HUDEP-2 (cell line): Measurements from ENCODE around the gene ANKRD55.
A peak's percentile ranks its signal among the peaks of the same experiment; 100 is the strongest.
"Not testable (repeated sequence)": the region's sequence is repeated elsewhere in the genome, so short reads cannot be mapped to it uniquely, and the experiment has no call there.

Source experiments
- DNase-seq, 76 experiments: peaks; one replicate each; lab custom pipeline; 2025; ENCODE audit not compliant: unreplicated experiment in 76 of 76; lab: John Stamatoyannopoulos, UW

ANKRD55 gene

GRCh38 chr5:56255502-56255901 is 22.4 kb upstream of the ANKRD55 start:
- no peak for DNase-seq

GRCh38 chr5:56253924-56254323 is 20.8 kb upstream of the ANKRD55 start:
- no peak for DNase-seq

GRCh38 chr5:56253126-56253525 is 20.0 kb upstream of the ANKRD55 start:
- DNase-seq = no peak

GRCh38 chr5:56251918-56252553 is 18.9 kb upstream of the ANKRD55 start:
- DNase-seq = peak in 31 of 76 experiments; percentile 6 to 73 (median 35)

- no peak for DNase-seq
Observed at GRCh38 chr5:56251440-56251839, 18.3 kb upstream of the ANKRD55 start.

GRCh38 chr5:56250011-56250410 is 16.9 kb upstream of the ANKRD55 start:
- no peak for DNase-seq

- DNase-seq = not testable (repeated sequence)
Observed at GRCh38 chr5:56249085-56249484, 16.0 kb upstream of the ANKRD55 start.

- no peak for DNase-seq
Observed at GRCh38 chr5:56247592-56247991, 14.5 kb upstream of the ANKRD55 start.

- DNase-seq = no peak
Observed at GRCh38 chr5:56246769-56247168, 13.6 kb upstream of the ANKRD55 start.

- no peak for DNase-seq
Observed at GRCh38 chr5:56245481-56245880, 12.4 kb upstream of the ANKRD55 start.

- DNase-seq = peak in 1 of 76 experiments; percentile 36
Observed at GRCh38 chr5:56244627-56245026, 11.5 kb upstream of the ANKRD55 start.

- not testable (repeated sequence) for DNase-seq
Observed at GRCh38 chr5:56242271-56242670, 9.1 kb upstream of the ANKRD55 start.

GRCh38 chr5:56232538-56232937 is 592 bp downstream of the ANKRD55 start:
- DNase-seq = no peak

GRCh38 chr5:56230576-56230975 is 2.6 kb downstream of the ANKRD55 start:
- no peak for DNase-seq

- DNase-seq = no peak
Observed at GRCh38 chr5:56229111-56229510, 4.0 kb downstream of the ANKRD55 start.

GRCh38 chr5:56228631-56229030 is 4.5 kb downstream of the ANKRD55 start:
- no peak for DNase-seq

- no peak for DNase-seq
Observed at GRCh38 chr5:56227691-56228090, 5.4 kb downstream of the ANKRD55 start.

- DNase-seq = not testable (repeated sequence)
Observed at GRCh38 chr5:56223298-56223697, 9.8 kb downstream of the ANKRD55 start.

GRCh38 chr5:56221601-56222000 is 11.5 kb downstream of the ANKRD55 start:
- DNase-seq = not testable (repeated sequence)

- no peak for DNase-seq
Observed at GRCh38 chr5:56215019-56215830, 17.9 kb downstream of the ANKRD55 start.

GRCh38 chr5:56213886-56214535 is 19.1 kb downstream of the ANKRD55 start:
- DNase-seq = not testable (repeated sequence)
